Stimulated activated CD8-positive, alpha-beta memory T cell treated with anti-CD3 and anti-CD28 coated beads, Interleukin-12 subunit alpha, Interleukin-12 subunit beta, amount 100 ng/mL, for 24 hours (primary cell): Measurements from ENCODE around the gene PPM1D.
"Not testable (repeated sequence)": the region's sequence is repeated elsewhere in the genome, so short reads cannot be mapped to it uniquely, and the experiment has no call there.

Source experiments
- DNase-seq: peaks from one replicate; pipeline ENCODE4 v3.0.0-alpha.2; 2020; ENCODE audit errors: extremely low read depth

The PPM1D gene

DNA sequence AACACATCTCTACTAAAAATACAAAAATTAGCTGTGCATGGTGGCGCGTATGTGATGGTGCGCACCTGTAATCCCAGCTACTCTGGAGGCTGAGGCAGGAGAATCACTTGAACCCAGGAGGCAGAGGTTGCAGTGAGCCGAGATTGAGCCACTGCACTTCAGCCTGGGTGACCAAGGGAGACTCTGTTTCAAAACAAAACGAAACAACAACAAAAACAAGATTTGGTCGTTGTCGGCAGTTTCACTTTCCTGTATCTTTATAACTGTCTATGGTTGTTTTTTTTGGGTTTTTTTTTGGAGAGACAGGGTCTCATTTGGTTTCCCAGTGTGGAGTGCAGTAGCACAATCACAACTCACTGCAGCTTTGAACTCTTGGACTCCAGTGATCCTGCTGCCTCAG is 68.7 kb downstream of the PPM1D start:
- not testable (repeated sequence) for DNase-seq

DNA sequence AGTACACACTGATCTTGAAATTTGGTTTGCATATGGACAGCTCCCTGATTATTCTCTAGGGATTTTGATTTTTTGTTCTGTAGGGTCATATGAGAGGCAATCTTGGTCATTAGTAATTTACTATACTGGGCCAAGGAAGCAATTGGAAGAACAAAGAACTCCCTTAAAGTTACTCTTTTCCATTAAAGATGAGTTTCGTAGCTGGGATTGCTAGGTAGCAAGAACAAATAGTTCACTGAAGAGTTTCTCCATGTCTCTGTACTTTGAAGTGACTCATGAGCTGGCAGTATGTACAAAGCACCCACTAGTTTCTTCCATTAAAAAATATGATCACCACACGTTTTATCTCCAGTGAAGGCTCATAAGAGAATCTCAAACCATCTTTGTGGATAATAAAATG is 71.5 kb downstream of the PPM1D start:
- DNase-seq: no peak

- DNase-seq: not testable (repeated sequence)
Observed at GRCh38 chr17:60674637-60675036, 74.6 kb downstream of the PPM1D start.

DNA sequence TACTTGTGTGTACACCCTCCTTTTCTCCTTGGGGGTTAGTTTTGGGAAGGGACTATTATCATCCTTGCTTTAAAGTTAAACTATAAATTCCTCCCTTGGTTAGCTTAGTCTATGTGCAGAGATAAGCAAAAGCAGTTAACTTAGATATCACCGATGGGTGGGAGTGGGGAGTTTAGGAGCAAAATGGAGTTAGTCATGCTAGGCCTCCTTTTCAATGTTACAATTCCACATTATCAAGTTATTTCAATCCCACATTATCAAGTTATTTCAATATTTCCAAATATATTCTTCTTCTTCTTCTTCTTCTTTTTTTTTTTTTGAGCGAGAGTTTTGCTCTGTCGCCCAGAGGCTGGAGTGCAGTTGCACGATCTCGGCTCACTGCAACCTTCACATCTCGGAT is 76.0 kb downstream of the PPM1D start:
- DNase-seq: no peak

- DNase-seq: no peak
Observed at GRCh38 chr17:60676758-60677307, 76.8 kb downstream of the PPM1D start.

DNA sequence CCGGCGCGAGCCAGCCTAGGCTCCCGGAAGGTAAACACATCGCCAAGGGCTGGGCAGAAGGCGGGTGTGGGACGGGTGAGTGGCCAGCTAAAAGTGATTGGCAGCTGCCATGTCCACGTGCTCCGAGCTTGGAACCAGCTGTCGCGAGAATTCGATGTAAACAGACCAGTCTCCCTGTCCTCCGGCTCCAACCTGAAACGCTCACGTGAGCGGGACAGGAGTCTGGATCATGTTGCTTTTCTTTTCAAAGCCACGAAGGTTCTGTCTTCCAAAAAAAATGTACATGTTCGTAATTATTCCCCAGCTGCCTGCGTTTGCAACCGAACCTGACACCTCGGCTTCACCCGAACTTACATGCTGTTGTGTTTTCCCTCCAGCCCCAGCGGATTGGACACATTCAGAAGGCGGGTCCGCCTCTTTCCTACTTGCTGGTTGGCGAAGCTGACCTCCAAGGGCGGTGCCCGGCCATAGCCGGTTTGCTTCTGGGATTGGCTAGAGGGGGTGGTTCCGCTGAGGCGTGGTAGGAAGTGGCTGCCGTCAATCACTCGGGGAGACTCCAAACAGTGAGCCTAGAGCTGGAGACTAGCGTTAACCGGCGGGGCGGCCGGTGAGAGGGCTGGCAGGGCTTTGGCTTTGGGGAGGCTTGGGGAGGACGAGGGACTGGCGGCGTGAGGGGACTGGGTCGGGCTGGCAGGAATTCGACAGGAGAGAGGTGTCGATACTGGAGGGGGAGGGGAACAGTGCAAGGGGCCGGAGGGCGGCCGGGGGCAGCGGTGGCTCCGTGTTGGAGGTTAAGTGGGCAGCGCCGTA is 77.5 kb downstream of the PPM1D start, which contains the start of gene BCAS3:
BCAS3 (plus strand) TSS at position 544 of the 810 bp plus-strand sequence.
- DNase-seq: peak; percentile 92

DNA sequence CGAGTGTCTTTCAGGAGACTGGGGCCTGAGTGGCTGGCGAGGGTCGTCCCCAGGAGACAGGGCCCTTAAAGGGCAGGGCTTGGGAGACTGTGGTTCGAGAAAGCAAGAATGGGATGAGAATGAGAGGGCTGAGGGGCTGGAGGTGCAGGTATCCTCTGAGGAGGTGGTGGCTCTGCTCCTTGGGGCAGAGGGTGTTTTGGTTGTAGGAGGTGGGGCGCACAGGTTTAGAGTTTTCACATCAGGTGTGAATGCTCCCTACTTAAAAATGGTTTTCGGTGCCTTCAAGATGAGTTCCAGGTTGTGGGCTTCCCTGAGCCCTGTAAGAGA is 78.1 kb downstream of the PPM1D start:
- DNase-seq: no peak

DNA sequence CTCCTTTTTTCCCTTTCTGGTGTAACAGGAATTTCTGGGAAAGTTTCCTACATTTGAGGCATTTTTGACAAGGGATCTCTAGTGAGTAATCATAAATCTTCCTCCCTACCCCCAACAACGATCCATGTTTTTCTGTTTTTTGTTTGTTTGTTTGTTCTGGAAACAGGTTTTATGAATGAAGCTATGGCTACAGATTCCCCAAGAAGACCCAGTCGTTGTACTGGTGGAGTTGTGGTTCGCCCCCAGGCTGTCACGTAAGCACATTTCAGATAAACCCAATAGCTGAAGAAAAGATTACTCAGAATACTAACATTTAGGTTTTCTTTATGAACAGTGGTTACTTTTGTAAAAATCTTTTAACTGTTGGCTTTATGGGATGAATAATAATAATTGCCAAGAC is 79.3 kb downstream of the PPM1D start:
- DNase-seq: no peak

DNA sequence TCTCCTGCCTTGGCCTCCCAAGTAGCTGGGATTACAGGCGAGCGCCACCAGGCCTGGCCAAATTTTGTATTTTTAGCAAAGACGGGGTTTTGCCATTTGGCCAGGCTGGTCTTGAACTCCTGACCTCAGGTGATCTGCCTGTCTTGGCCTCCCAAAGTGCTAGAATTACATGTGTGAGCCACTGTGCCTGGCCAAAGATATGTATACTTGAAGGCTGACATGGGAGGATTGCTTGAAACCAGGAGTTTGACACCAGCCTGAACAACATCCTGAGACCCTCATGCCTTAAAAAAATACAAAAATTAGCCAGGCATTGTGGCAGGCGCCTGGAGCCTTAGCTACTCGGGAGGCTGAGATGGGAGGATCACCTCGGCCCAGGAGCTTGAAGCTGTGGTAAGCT is 80.8 kb downstream of the PPM1D start:
- DNase-seq: no peak

GRCh38 chr17:60685437-60685836 is 85.4 kb downstream of the PPM1D start:
- no peak for DNase-seq

DNA sequence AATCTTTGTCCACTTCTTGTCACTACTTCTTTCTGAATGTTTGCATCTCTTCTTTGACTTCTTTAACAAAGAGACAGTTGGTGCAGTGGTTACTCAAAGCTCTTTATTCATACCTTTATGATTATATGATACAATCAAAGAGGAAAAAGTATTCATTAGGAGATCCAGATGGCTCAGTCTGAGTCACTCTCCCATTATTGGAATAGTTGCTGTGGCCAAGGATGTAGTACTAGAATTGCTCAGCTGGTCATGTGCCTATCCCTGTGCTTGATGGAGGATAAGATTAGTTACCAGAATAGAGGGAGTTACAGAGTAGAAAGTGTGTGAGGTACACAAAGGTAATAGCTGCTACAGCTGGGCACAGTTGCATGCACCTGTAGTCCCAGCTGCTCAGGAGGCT is 96.0 kb downstream of the PPM1D start:
- no peak for DNase-seq

DNA sequence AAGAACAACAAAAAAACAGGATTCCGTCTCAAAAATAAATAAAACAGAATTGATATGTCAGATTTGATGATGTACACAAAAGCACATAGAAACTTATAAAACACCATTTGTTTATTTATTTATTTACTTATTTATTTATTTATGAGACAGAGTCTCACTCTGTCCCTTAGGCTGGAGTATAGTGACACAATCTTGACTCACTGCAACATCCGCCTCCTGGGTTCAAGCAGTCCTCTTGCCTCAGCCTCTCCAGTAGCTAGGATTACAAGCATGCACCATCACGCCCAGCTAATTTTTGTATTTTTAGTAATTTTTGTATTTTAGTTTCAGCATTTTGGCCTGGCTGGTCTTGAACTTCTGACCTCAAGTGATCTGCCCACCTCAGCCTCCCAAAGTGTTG is 99.1 kb downstream of the PPM1D start:
- DNase-seq: no peak

GRCh38 chr17:60704170-60704569 is 104.2 kb downstream of the PPM1D start:
- no peak for DNase-seq

DNA sequence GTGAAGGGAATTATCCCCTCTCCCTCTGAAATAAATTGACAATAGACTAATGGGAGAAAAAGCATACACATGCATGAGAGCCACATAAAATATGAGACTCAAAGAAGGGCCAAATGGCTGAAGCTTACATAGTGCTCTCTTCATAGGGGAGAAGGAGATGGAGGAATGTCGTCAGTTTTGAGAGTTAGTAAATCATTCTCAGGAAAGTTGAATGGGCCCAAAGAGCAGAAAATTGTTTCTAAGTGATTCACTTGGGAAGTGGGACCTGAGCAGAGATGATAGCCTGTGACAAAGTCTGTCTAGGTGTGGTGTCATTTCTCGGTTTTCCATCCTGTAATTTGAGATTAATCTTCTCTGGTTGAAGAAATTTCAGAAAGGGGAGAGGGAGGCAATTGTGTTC is 112.7 kb downstream of the PPM1D start:
- no peak for DNase-seq

GRCh38 chr17:60713608-60714007 is 113.6 kb downstream of the PPM1D start:
- DNase-seq: no peak
